GM18508 (cell line): ENCODE data around the gene NXNL2.

Experiments used
- ATAC-seq: cut with Tn5 transposase; IDR thresholded peaks from one replicate; pipeline ENCODE4 v1.9.1; 2021; ENCODE audit warnings: moderate number of reproducible peaks; ENCODE audit not compliant: insufficient read depth, unreplicated experiment

The NXNL2 gene

DNA sequence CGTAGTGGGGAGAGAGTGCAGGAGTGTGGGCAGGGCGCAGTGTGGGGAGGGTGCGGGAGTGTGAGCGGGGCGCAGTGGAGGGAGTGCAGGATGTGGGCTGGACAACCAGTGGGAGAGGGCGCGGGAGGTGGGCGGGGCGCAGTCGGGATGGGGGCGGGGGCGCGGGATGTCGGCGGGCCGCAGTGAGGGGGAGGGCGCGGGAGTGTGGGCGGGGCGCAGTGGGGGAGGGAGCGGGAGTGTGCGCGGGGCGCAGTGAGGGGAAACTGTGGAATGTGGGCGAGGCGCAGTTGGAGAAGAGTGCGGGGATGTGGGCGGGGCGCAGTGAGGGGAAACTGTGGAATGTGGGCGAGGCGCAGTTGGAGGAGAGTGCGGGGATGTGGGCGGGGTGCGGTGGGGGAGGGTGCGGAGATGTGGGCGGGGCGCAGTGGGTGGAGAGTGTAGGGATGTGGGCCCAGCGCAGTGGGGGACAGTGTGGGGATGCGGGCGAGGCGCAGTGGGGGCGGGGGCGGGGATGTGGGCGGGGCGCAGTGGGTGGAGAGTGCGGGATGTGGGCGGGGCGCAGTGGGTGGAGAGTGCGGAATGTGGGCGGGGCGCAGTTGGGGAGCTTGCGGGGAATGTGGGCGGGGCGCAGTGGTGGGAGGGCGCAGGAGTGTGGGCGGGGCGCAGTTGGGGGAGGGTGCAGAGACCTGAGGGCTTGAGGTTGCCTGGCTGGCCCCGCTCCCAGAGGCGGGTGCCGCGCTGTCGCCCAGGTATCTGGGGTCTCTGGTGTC is at the start of gene NXNL2:
TSS of gene NXNL2 (plus strand) at position 723 of the 770 bp plus-strand sequence. CDS start 257 bp downstream, outside the sequence.
- no peak for ATAC-seq

DNA sequence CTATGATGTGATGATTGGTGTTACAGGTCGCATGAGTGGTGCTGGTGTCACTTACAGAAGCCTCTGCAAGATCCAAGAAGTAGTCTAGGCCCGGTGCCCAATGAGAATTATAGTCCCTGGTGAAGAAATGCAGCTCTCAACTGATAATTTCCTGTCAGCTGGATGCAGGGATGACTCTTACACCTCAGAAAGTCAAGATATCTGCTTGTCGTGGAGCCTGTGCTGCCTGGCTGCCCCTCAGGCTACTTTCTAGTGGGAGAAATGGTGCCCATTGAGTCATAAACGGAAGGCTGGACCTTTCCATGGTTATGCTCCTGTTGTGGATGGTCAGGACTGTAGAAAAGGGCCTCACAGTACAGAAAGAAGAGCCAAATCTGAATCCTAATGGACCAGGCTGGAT is 46.8 kb upstream of the NXNL2 start:
- no peak for ATAC-seq

DNA sequence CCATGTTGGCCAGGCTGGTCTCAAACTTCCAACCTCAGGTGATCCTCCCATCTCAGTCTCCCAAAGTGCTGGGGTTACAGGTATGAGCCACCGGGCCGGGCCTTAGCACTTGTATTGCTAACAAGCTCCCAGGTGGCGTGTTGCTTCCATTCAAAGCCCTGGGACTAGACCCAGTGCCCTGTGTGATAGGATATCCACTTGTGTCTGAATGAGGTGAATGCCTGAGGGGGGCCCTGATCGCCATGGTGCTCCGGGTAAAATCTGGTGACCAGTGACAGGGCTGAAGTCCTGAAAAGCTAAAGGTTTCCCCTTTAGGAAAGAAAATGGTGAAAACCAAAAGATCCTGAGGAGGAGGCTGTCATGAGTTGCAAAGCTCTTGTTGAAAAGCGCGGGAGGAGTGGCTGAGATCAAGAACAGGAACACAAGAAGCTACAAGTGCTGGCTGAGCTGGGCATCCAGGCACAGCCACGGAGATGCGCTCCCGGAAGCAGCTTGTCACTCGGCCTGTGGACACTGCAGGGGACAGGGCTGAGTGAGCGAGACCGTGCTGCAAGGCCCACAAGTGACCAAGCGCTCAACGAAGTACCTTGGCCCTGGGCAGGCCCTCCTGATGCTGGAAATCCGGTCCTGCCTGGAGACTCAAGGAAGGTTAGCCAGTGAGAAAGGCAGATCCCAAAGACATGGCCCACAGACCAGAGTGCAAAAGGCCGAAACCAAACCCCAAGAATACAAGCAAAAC is 39.8 kb upstream of the NXNL2 start:
- ATAC-seq: no peak

DNA sequence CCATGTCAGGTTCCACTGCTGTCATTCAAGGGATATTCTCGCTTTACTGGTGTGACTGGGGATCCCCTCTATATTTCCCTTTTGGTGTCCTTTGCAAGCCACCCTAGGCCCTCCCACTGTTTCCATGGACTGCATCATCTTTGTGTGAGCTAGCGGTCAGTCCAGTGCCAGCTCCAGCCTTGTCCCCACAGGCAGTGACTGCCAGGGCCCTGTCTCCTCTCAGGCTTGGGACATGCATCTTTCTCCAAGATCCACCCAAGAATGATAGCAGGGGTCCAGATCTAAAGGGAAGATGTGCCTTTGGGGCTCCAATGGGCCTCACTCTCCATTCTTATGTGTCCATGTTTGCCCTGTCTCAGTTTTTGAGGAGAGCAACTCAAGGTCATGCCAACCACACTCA is 37.8 kb upstream of the NXNL2 start:
- no peak for ATAC-seq

GRCh38 chr9:88498880-88499279 is 36.1 kb upstream of the NXNL2 start:
- no peak for ATAC-seq

- no peak for ATAC-seq
Observed at GRCh38 chr9:88501086-88501485, 33.9 kb upstream of the NXNL2 start.

- no peak for ATAC-seq
Observed at GRCh38 chr9:88502552-88503034, 32.4 kb upstream of the NXNL2 start.

DNA sequence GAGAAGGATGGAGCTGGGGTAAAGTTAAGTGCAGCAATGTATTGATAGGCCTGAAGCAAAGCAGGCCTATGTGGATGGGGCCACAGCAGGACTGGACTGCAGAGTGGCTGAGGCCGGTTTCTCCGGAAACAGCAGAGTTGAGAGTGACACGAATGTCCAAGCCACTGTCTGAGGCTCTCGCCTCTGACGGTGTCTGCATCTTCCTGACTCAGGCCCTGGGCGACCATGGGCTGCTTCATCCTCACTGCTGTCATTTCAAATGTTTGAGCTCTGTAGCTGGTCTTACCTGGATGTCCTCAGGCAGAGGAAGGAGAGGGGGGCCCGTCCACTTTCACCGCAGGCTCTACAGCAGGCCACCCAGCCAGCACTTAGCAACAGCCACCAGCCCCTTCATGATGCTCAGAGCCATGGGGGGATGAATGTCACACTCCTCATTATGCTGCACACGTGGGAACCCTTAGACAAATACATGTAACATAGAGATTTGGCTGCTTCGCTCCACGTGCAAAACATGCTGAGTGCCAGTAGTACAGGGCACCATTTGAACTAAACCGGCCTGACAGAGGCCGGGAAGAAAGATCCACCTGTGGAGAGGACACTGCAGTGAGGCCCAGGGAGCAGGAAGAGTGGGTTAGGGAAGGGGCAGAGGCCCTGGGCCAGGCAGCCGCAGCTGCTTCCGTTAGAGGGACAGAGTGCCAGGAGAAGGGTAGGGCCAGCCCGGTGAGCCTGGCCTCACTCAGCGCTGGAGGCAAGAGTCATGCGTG is 31.7 kb upstream of the NXNL2 start:
- no peak for ATAC-seq

- no peak for ATAC-seq
Observed at GRCh38 chr9:88503845-88504764, 30.9 kb upstream of the NXNL2 start.

DNA sequence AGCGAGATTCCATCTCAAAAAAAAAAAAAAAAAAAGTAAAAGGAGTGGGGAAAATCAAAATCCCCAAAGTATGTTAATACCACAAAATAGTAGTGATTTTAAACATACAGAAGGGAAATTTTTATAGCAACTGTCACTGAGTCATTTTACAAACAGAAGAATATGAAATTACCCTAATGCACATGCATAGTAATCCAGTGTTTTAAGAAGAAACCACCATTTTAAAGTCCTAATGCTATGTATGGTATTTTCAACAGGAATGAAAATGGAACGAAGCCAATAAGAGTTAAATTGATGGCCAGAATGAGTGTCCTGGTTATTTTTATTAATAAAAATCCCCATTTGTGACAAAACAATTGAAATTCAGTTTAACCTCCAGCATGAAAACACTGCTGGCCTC is 26.7 kb upstream of the NXNL2 start:
- ATAC-seq: no peak

DNA sequence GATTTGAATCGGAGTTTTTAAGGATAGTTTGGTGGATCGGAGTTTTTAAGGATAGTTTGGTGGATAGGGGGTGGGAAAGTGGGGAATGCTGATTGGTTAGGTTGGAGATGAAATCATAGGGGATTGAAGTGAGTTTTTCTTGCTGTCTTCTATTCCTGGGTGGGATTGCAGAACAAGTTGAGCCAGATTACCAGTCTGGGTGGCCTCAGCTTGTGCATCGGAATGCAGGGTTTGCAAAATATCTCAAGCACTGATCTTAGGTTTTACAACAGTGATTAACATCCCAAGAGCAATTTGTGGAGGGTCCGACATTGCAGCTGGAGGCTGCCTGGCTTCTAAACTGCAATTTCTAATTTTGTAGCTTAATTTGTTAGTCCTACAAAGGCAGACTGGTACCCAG is 23.1 kb upstream of the NXNL2 start:
- ATAC-seq: no peak

GRCh38 chr9:88514247-88514646 is 20.7 kb upstream of the NXNL2 start:
- ATAC-seq: no peak

- no peak for ATAC-seq
Observed at GRCh38 chr9:88521308-88521707, 13.7 kb upstream of the NXNL2 start.

DNA sequence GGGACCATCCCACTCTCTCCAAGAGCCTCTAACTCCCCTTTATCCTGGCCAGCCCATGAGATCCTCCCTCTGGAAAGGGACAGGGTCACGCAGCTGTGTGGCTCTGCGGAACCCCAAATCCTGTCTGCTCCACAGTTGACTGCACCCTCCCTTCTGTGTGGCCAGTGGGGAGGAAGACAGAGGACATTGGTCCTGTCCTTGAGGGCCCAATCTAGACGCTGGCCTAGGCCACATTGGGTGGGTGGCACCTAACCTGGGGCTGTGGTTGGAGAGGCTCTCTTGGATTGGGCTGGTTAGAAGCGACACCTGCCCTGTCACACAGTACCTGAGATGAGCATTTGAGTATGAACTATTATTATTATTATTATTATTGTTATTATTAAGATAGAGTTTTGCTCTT is 12.6 kb upstream of the NXNL2 start:
- no peak for ATAC-seq

- no peak for ATAC-seq
Observed at GRCh38 chr9:88523056-88523455, 11.9 kb upstream of the NXNL2 start.

GRCh38 chr9:88524911-88525310 is 10.1 kb upstream of the NXNL2 start:
- no peak for ATAC-seq

GRCh38 chr9:88527618-88528017 is 7.4 kb upstream of the NXNL2 start:
- no peak for ATAC-seq

DNA sequence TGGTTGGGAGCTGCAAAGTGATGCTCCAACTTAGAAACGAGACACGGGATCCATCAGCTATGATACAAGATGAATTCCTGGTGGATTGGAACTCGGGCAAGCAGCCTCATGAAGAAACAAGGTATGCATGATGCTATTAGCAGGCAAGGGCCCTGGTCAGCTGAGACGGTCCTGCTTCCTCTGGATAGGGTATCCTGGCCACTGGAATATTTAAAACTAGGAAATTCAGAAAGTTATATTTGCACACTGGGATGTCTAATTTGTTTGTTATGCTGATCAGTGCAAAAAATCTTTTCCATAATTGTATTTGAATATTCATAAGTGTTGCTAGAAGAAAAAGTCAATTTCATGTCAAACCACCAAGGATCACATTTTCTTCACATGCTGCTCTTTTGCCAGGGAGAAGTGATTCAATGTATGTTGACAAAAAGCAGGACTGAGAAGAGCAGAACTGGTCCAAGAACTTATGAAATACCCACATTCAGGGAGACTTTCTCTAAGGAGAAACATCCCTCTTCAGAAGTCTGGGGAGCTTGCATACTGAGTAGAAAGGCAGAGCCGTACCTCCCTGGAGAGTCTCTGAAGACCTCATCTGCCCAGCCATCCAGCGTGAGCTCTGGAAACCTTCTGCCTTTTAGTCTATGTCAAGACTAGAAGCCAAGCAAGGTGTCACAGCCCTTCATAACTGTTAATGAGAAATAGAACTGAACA is 6.7 kb upstream of the NXNL2 start:
- no peak for ATAC-seq

DNA sequence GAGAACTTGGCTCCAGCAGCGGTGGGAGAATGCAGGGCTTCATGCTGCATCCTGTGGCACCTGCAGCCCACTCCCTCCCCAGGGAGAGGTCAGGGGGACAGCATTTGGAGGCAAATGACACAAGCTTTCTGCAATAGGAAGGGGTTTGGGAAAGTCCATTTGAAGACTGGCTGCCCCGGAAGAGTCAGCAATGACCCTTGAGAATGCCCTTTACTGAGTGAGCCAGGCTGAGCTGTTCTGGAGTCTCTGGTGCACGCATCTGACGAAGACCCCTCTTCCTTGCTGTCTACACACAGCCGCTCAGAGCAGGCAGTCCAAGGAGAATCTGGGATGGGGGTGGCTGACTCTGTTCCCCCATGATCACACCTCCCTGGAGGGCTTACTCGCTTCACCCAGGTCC is 5.5 kb upstream of the NXNL2 start:
- ATAC-seq: no peak
